H9 (cell line): ENCODE measurements around the gene PDE3A. TPM values are rescaled to one million over a fixed set of nuclear protein-coding genes. Genes with fewer than 3 reads are reported as not detected.
A peak's percentile ranks its signal among the peaks of the same experiment; 100 is the strongest.

Source experiments
- DNase-seq: peaks from one replicate; pipeline ENCODE4 v3.0.0-alpha.2; 2017
- H2AFZ ChIP-seq: one replicate; pipeline ENCODE4 v1.6.1; 2013; ENCODE audit warnings: mild to moderate bottlenecking, low read length, control low read depth, moderate library complexity
- H2AK5ac ChIP-seq: 2 replicates; pipeline ENCODE4 v1.6.1; 2013; ENCODE audit warnings: low read length, control low read depth, mixed read lengths; ENCODE audit not compliant: insufficient read length
- H2BK120ac ChIP-seq: one replicate; pipeline ENCODE4 v1.6.1; 2013; ENCODE audit warnings: low read depth, mild to moderate bottlenecking, low read length, control low read depth, inconsistent platforms; ENCODE audit not compliant: poor library complexity, severe bottlenecking
- H2BK12ac ChIP-seq: 2 replicates; pipeline ENCODE4 v1.6.1; 2013; ENCODE audit warnings: low read length, control low read depth, mixed read lengths, low read depth; ENCODE audit not compliant: insufficient read length
- H2BK15ac ChIP-seq: 2 replicates; pipeline ENCODE4 v1.6.1; 2013; ENCODE audit warnings: low read depth, low read length, control low read depth
- H2BK20ac ChIP-seq: one replicate; pipeline ENCODE4 v1.6.1; 2013; ENCODE audit warnings: low read depth, mild to moderate bottlenecking, low read length, control low read depth, inconsistent platforms; ENCODE audit not compliant: poor library complexity, severe bottlenecking
- H2BK5ac ChIP-seq: 2 replicates; pipeline ENCODE4 v1.6.1; 2013; ENCODE audit warnings: low read length, control low read depth, mixed read lengths; ENCODE audit not compliant: insufficient read length
- H3K14ac ChIP-seq: 2 replicates; pipeline ENCODE4 v1.6.1; 2013; ENCODE audit warnings: low read length, control low read depth; ENCODE audit not compliant: insufficient read depth
- H3K18ac ChIP-seq: 2 replicates; pipeline ENCODE4 v1.6.1; 2013; ENCODE audit warnings: low read depth, mild to moderate bottlenecking, mixed read lengths, low read length, control low read depth; ENCODE audit not compliant: insufficient read length
- H3K23ac ChIP-seq: 2 replicates; pipeline ENCODE4 v1.6.1; 2013; ENCODE audit warnings: low read length, control low read depth, mixed read lengths, low read depth; ENCODE audit not compliant: insufficient read length
- H3K23me2 ChIP-seq: 2 replicates; pipeline ENCODE4 v1.6.1; 2013; ENCODE audit warnings: low read depth, mild to moderate bottlenecking, mixed read lengths, low read length, control low read depth; ENCODE audit not compliant: insufficient read length, poor library complexity, severe bottlenecking
- H3K27ac ChIP-seq: 2 replicates; pipeline ENCODE4 v1.5.1; 2013; ENCODE audit warnings: low read length, control low read depth, mixed read lengths, low read depth; ENCODE audit not compliant: insufficient read length
- H3K27me3 ChIP-seq: 2 replicates; pipeline ENCODE4 v1.6.1; 2013; ENCODE audit warnings: low read length, control low read depth, inconsistent platforms; ENCODE audit not compliant: insufficient read depth
- H3K4ac ChIP-seq: 2 replicates; pipeline ENCODE4 v1.6.1; 2013; ENCODE audit warnings: low read depth, mild to moderate bottlenecking, control low read depth, inconsistent platforms, low read length, moderate library complexity
- H3K4me1 ChIP-seq: 2 replicates; pipeline ENCODE4 v1.6.1; 2013; ENCODE audit warnings: low read length, control low read depth, inconsistent platforms; ENCODE audit not compliant: insufficient read depth
- H3K4me2 ChIP-seq: 2 replicates; pipeline ENCODE4 v1.6.1; 2013; ENCODE audit warnings: low read length, control low read depth, mixed read lengths; ENCODE audit not compliant: insufficient read length, insufficient read depth
- H3K56ac ChIP-seq: 2 replicates; pipeline ENCODE4 v1.6.1; 2013; ENCODE audit warnings: low read depth, mild to moderate bottlenecking, mixed read lengths, low read length, control low read depth; ENCODE audit not compliant: insufficient read length
- H3K79me1 ChIP-seq: 2 replicates; pipeline ENCODE4 v1.6.1; 2013; ENCODE audit warnings: low read depth, mild to moderate bottlenecking, moderate library complexity, low read length, control low read depth, inconsistent platforms; ENCODE audit not compliant: insufficient read depth, poor library complexity, severe bottlenecking
- H3K79me2 ChIP-seq: 2 replicates; pipeline ENCODE4 v1.6.1; 2013; ENCODE audit warnings: low read length, control low read depth, inconsistent platforms; ENCODE audit not compliant: insufficient read depth
- H3K9ac ChIP-seq: 2 replicates; pipeline ENCODE4 v1.6.1; 2013; ENCODE audit warnings: low read length, control low read depth, mixed read lengths; ENCODE audit not compliant: insufficient read length; ENCODE audit errors: extremely low read depth
- H3K9me3 ChIP-seq: one replicate; pipeline ENCODE4 v1.6.1; 2013; ENCODE audit warnings: low read depth, low read length, inconsistent platforms; ENCODE audit not compliant: control insufficient read depth
- H3T11ph ChIP-seq: one replicate; pipeline ENCODE4 v1.6.1; 2013; ENCODE audit warnings: mild to moderate bottlenecking, low read length, control low read depth, inconsistent platforms
- H4K20me1 ChIP-seq: one replicate; pipeline ENCODE4 v1.6.1; 2013; ENCODE audit not compliant: control insufficient read depth, insufficient read length, insufficient read depth
- H4K5ac ChIP-seq: 2 replicates; pipeline ENCODE4 v1.6.1; 2013; ENCODE audit warnings: low read depth, mild to moderate bottlenecking, mixed read lengths, low read length, control low read depth; ENCODE audit not compliant: insufficient read length
- H4K8ac ChIP-seq: replicated peaks from 2 replicates; pipeline ENCODE4 v1.6.1; 2013; ENCODE audit warnings: low read length, control low read depth, mixed read lengths, low read depth; ENCODE audit not compliant: insufficient read length
- H4K91ac ChIP-seq: 2 replicates; pipeline ENCODE4 v1.6.1; 2013; ENCODE audit warnings: low read depth, mild to moderate bottlenecking, moderate library complexity, mixed read lengths, low read length, control low read depth; ENCODE audit not compliant: insufficient read length
- H3K27ac Mint-ChIP-seq, 3 experiments: 2 replicates in 2 of 3; 3 replicates in 1 of 3; pipeline ENCODE4 v1.8.0; 2020 to 2021; ENCODE audit warnings: mixed read lengths in 3 of 3, mild to moderate bottlenecking in 1 of 3, moderate library complexity in 1 of 3
- H3K27me3 Mint-ChIP-seq: 2 replicates; pipeline ENCODE4 v1.8.0; 2021; ENCODE audit warnings: low read depth, mild to moderate bottlenecking, moderate library complexity, mixed read lengths
- H3K36me3 Mint-ChIP-seq, 3 experiments: 2 replicates in 2 of 3; 3 replicates in 1 of 3; pipeline ENCODE4 v1.8.0; 2020 to 2021; ENCODE audit warnings: low read depth in 3 of 3, mixed read lengths in 3 of 3; ENCODE audit not compliant: insufficient read depth in 1 of 3
- H3K4me1 Mint-ChIP-seq, 2 experiments: 2 replicates each; pipeline ENCODE4 v1.8.0; 2020; ENCODE audit warnings: mixed read lengths in 2 of 2
- H3K4me3 Mint-ChIP-seq, 2 experiments: 2 replicates in 1 of 2; 3 replicates in 1 of 2; pipeline ENCODE4 v1.8.0; 2020 to 2021; ENCODE audit warnings: mild to moderate bottlenecking in 2 of 2, mixed read lengths in 2 of 2, moderate library complexity in 1 of 2
- H3K9me3 Mint-ChIP-seq, 2 experiments: 2 replicates in 1 of 2; 3 replicates in 1 of 2; pipeline ENCODE4 v1.8.0; 2020; ENCODE audit warnings: mild to moderate bottlenecking in 2 of 2, mixed read lengths in 2 of 2, moderate library complexity in 1 of 2
- WGBS: extraction: QIAGEN DNeasy Blood & Tissue Kit; methylation state at CpG from one replicate; pipeline ENCODE4 v1.1.7; 2013; ENCODE audit warnings: missing lambda C conversion rate, low lambda C conversion rate, mixed read lengths; ENCODE audit not compliant: insufficient read length; ENCODE audit errors: extremely low coverage; 5-methylcytosine and 5-hydroxymethylcytosine counted together
- total RNA-seq: library from RNA; stranded (reverse); gene quantifications from 2 replicates; pipeline ENCODE4 v1.2.1, GENCODE V29; 2021
- TF ChIP-seq, protein P1 (sequence below): fragments of 200-600 bp; sonication (generic); conservative IDR thresholded peaks from 3 replicates; pipeline ENCODE4 v1.8.0; 2021; ENCODE audit warnings: antibody characterized with exemption, mild to moderate bottlenecking

Gene PDE3A
- total RNA-seq, 1 experiment from 2014 or later, result 3.0 TPM

DNA sequence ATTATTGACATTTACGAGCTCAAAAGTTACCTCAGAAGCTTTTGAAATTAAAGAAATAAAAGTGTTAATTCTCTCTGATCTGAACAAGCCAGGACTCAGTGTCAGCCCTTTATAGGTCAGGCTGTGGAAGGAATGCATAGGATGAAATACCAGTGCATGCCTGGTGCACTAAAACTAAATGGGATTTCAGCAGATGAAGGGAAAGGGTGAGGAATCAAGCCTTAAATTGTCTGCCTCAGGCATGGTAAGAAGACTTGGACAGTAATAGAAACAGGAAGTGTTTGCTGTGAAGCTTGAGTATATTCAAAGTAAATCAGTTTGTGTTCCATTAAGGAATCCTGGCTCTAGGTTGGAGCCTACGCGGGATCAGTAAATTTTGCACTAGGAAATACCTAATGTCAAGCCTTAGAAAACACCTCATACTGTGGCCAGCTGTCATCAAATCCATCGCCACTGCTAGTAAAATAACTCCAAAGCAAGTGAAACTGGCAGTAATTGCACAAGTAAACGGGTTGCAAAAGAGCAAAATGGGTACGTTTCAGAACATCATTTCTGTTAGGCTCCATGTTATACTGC is 76.3 kb downstream of the PDE3A start:
- H3K23me2 ChIP-seq, result no peaks in the 10 kb centered on the region
- H3K18ac ChIP-seq, result no peak overlapping the region
- no peak overlapping the region for H4K8ac ChIP-seq
- H3K56ac ChIP-seq, result no peak overlapping the region
- H3K79me1 ChIP-seq, result no peaks in the 10 kb centered on the region
- Mint-ChIP-seq H3K27ac (peak overlapping the region in 1 of 3 experiments; percentile 44; a peak in 1 of 7 replicates), H3K36me3 (no peaks in the 10 kb centered on the region; a peak in 1 of 7 replicates), H3K9me3 (no peaks in the 10 kb centered on the region), H3K27me3 (no peaks in the 10 kb centered on the region), H3K4me1 (peaks cover 58 to 62% of the 10 kb centered on the region in 2 experiments), H3K4me3 (no peak overlapping the region)
- H4K5ac ChIP-seq, result no peak overlapping the region
- H3K9ac ChIP-seq, result no peak overlapping the region
- TF ChIP-seq, protein P1, sequence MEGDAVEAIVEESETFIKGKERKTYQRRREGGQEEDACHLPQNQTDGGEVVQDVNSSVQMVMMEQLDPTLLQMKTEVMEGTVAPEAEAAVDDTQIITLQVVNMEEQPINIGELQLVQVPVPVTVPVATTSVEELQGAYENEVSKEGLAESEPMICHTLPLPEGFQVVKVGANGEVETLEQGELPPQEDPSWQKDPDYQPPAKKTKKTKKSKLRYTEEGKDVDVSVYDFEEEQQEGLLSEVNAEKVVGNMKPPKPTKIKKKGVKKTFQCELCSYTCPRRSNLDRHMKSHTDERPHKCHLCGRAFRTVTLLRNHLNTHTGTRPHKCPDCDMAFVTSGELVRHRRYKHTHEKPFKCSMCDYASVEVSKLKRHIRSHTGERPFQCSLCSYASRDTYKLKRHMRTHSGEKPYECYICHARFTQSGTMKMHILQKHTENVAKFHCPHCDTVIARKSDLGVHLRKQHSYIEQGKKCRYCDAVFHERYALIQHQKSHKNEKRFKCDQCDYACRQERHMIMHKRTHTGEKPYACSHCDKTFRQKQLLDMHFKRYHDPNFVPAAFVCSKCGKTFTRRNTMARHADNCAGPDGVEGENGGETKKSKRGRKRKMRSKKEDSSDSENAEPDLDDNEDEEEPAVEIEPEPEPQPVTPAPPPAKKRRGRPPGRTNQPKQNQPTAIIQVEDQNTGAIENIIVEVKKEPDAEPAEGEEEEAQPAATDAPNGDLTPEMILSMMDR, result no peak
- peaks cover 8% of the 10 kb centered on the region for H3K4me1 ChIP-seq
- no peak overlapping the region for H3K23ac ChIP-seq
- WGBS, result no CpG with 5 or more reads among the region's 6 CpGs
- no peak overlapping the region for H2BK120ac ChIP-seq
- H3K4me2 ChIP-seq, result no peak overlapping the region
- no peak overlapping the region for H2AK5ac ChIP-seq
- no peak for DNase-seq
- H2BK5ac ChIP-seq, result no peak overlapping the region
- H2BK20ac ChIP-seq, result no peak overlapping the region
- no peaks in the 10 kb centered on the region for H3K79me2 ChIP-seq
- no peaks in the 10 kb centered on the region for H3K9me3 ChIP-seq
- H2AFZ ChIP-seq, result no peak overlapping the region
- no peak overlapping the region for H2BK15ac ChIP-seq
- no peak overlapping the region for H2BK12ac ChIP-seq
- no peak overlapping the region for H4K91ac ChIP-seq
- H3K14ac ChIP-seq, result no peak overlapping the region
- no peak overlapping the region for H3K4ac ChIP-seq
- H4K20me1 ChIP-seq, result no peaks in the 10 kb centered on the region
- no peak overlapping the region for H3T11ph ChIP-seq
- no peaks in the 10 kb centered on the region for H3K27me3 ChIP-seq
- no peak overlapping the region for H3K27ac ChIP-seq
